Smooth muscle cell (in vitro differentiated cells): ENCODE measurements around the gene CAPS2. TPM values are rescaled to one million over a fixed set of nuclear protein-coding genes. Genes with fewer than 3 reads are reported as not detected.

Experiments used
- DNase-seq: peaks from one replicate; lab custom pipeline; 2025; ENCODE audit not compliant: unreplicated experiment; lab: John Stamatoyannopoulos, UW
- H2AFZ ChIP-seq: fragments of 200-600 bp; sonication (generic); 2 replicates; pipeline ENCODE4 v1.6.0; 2016; ENCODE audit warnings: antibody characterized with exemption, low read depth, mild to moderate bottlenecking
- H3F3A ChIP-seq: fragments of 200-600 bp; sonication (generic); 2 replicates; pipeline ENCODE4 v1.6.0; 2017; ENCODE audit warnings: antibody characterized with exemption, low read depth
- H3K27ac ChIP-seq: fragments of 200-600 bp; sonication (generic); 2 replicates; pipeline ENCODE4 v1.5.1; 2016; ENCODE audit warnings: low read depth, mild to moderate bottlenecking
- H3K27me3 ChIP-seq: fragments of 200-600 bp; sonication (generic); 2 replicates; pipeline ENCODE4 v1.6.1; 2016; ENCODE audit warnings: low read depth, mild to moderate bottlenecking
- H3K36me3 ChIP-seq: fragments of 200-600 bp; sonication (generic); 2 replicates; pipeline ENCODE4 v1.5.1; 2016; ENCODE audit warnings: low read depth
- H3K4me1 ChIP-seq: fragments of 200-600 bp; sonication (generic); 2 replicates; pipeline ENCODE4 v1.5.1; 2016; ENCODE audit warnings: low read depth
- H3K4me2 ChIP-seq: fragments of 200-600 bp; sonication (generic); 2 replicates; pipeline ENCODE4 v1.6.0; 2016; ENCODE audit warnings: mild to moderate bottlenecking
- H3K4me3 ChIP-seq: fragments of 200-600 bp; sonication (generic); 2 replicates; pipeline ENCODE4 v1.5.1; 2016; ENCODE audit warnings: mild to moderate bottlenecking
- H3K79me2 ChIP-seq: fragments of 200-600 bp; sonication (generic); 2 replicates; pipeline ENCODE4 v1.6.0; 2016; ENCODE audit warnings: low read depth, mild to moderate bottlenecking
- H3K9ac ChIP-seq: fragments of 200-600 bp; sonication (generic); 2 replicates; pipeline ENCODE4 v1.6.0; 2016; ENCODE audit warnings: low read depth
- H3K9me3 ChIP-seq: fragments of 200-600 bp; sonication (generic); replicated peaks from 2 replicates; pipeline ENCODE4 v1.5.1; 2016; ENCODE audit warnings: low read depth
- H4K20me1 ChIP-seq: fragments of 200-600 bp; sonication (generic); 2 replicates; pipeline ENCODE4 v1.6.0; 2016; ENCODE audit warnings: low read depth
- CTCF ChIP-seq: fragments of 200-600 bp; sonication (generic); IDR thresholded peaks from 2 replicates; pipeline ENCODE4 v1.5.1; 2017; ENCODE audit warnings: borderline replicate concordance, mild to moderate bottlenecking, antibody characterized with exemption; ENCODE audit not compliant: insufficient read depth, poor library complexity, severe bottlenecking
- WGBS: methylation state at CpG from one replicate; pipeline ENCODE4 v1.1.7; 2016; ENCODE audit warnings: low lambda C conversion rate; 5-methylcytosine and 5-hydroxymethylcytosine counted together
- polyA plus RNA-seq: library from polyadenylated mRNA; unstranded; fragments of >200 nt; fragmentation: Nextera tagmentation; extraction: Ambion mirVana; gene quantifications from 2 replicates; pipeline ENCODE4 v1.2.1, GENCODE V29; 2016
- total RNA-seq: library from RNA; depleted of rRNA; stranded (reverse); fragments of >200 nt; gene quantifications from 2 replicates; pipeline ENCODE4 v1.2.3, GENCODE V29; 2014

The CAPS2 gene
- total and polyA plus RNA-seq, 2 experiments from 2014 or later, result 0.66 to 3.7 TPM

DNA sequence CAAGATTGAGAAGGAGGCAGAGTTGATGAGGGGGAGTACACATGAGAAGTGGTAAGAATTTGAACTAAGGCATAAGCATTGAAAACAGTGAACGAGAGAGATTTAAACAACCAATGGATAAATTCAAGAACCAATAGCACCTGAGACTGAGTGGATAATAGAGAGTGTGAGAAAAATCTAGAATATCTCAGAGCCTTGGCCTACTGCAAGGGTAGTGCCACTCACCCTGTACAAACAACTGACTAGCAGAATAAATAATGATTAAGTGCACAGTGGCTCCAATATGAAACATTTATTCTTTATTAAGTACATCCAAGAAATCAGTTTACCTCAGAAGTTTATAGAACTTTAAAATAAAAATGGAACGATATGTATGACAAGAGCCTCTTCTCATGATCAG is 54.4 kb downstream of the CAPS2 start:
- DNase-seq, result no peak
- Histone ChIP-seq H3K9me3 (no peaks in the 10 kb centered on the region), H2AFZ (no peak overlapping the region), H3K4me1 (no peaks in the 10 kb centered on the region), H4K20me1 (no peaks in the 10 kb centered on the region), H3K27ac (no peak overlapping the region), H3K4me3 (no peak overlapping the region), H3K27me3 (no peaks in the 10 kb centered on the region), H3K79me2 (no peaks in the 10 kb centered on the region), H3F3A (no peaks in the 10 kb centered on the region), H3K4me2 (no peak overlapping the region), H3K9ac (no peak overlapping the region), H3K36me3 (no peaks in the 10 kb centered on the region)
- TF ChIP-seq CTCF, result no peak
- 85% methylated on average over 2 of the region's 2 CpGs for WGBS

DNA sequence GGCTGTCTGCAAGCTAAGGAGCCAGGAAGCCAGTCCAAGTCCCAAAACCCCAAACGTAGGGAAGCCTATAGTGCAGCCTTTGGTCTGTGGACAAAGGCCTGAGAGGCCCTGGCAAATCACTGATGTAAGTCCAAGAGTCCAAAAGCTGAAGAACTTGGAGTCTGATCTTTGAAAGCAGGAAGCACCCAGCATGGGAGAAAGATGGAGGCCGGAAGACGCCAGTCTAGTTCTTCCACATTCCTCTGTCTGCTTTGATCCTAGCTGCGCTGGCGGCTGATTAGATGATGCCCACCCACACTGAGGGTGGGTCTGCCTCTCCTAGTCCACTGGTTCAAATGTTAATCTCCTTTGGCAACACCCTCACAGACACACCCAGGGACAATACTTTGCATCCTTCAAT is 58.5 kb downstream of the CAPS2 start:
- no peak overlapping the region for H3K4me2 ChIP-seq
- TF ChIP-seq CTCF, result no peak
- no peaks in the 10 kb centered on the region for H3K79me2 ChIP-seq
- H3K9me3 ChIP-seq, result no peaks in the 10 kb centered on the region
- H4K20me1 ChIP-seq, result no peaks in the 10 kb centered on the region
- H3K36me3 ChIP-seq, result no peaks in the 10 kb centered on the region
- no peak overlapping the region for H3K9ac ChIP-seq
- no peak for DNase-seq
- H2AFZ ChIP-seq, result no peak overlapping the region
- 97% methylated on average over 5 of the region's 5 CpGs for WGBS
- H3K4me3 ChIP-seq, result no peak overlapping the region
- H3K27me3 ChIP-seq, result no peaks in the 10 kb centered on the region
- H3K27ac ChIP-seq, result no peak overlapping the region
- no peaks in the 10 kb centered on the region for H3K4me1 ChIP-seq
- H3F3A ChIP-seq, result no peaks in the 10 kb centered on the region

DNA sequence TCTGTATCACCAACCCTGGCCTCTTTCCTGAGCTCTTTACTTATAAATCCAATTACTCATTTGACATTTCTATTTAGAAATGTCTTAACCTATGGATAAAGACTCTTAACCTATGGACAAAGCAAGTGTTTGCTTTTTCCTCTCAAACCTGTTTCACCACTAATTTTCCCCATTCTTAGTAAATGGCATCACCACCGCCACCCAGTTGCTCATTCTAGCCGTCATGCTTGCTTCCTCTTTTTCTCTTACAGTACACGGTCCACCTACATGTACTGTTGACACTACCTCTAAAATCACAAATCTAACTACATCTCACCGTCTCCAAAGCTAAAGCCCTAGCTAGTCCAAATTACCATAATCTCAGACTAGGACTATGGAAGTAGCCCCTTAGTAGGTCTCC is 60.0 kb downstream of the CAPS2 start:
- Histone ChIP-seq H3K9me3 (no peaks in the 10 kb centered on the region), H3K9ac (no peak overlapping the region), H3K4me2 (no peak overlapping the region), H3F3A (no peaks in the 10 kb centered on the region), H3K27me3 (no peaks in the 10 kb centered on the region), H3K79me2 (no peaks in the 10 kb centered on the region), H3K36me3 (no peaks in the 10 kb centered on the region), H3K4me1 (no peaks in the 10 kb centered on the region), H2AFZ (no peak overlapping the region), H4K20me1 (no peaks in the 10 kb centered on the region), H3K27ac (no peak overlapping the region), H3K4me3 (no peak overlapping the region)
- WGBS, result 80% methylated on average over 4 of the region's 4 CpGs
- DNase-seq, result no peak
- TF ChIP-seq CTCF, result no peak

GRCh38 chr12:75269209-75269608 is 60.9 kb downstream of the CAPS2 start:
- 83% methylated on average over 2 of the region's 2 CpGs for WGBS
- H4K20me1 ChIP-seq, result no peaks in the 10 kb centered on the region

More at GRCh38 chr12:75269209-75269608, 60.9 kb downstream of the CAPS2 start:
- no peak for TF ChIP-seq CTCF
- no peak overlapping the region for H3K9ac ChIP-seq
- no peaks in the 10 kb centered on the region for H3K27me3 ChIP-seq
- H3K9me3 ChIP-seq, result no peaks in the 10 kb centered on the region
- DNase-seq, result no peak
- no peak overlapping the region for H3K4me3 ChIP-seq
- H3K4me2 ChIP-seq, result no peak overlapping the region
- H3K27ac ChIP-seq, result no peak overlapping the region
- no peaks in the 10 kb centered on the region for H3K79me2 ChIP-seq
- no peaks in the 10 kb centered on the region for H3K4me1 ChIP-seq
- no peak overlapping the region for H2AFZ ChIP-seq
- no peaks in the 10 kb centered on the region for H3K36me3 ChIP-seq
- H3F3A ChIP-seq, result no peaks in the 10 kb centered on the region
